HEK293T (cell line): Measurements from ENCODE around the gene ZNF429.
"Not testable (repeated sequence)": the region's sequence is repeated elsewhere in the genome, so short reads cannot be mapped to it uniquely, and the experiment has no call there.

Source experiments
- CTCF ChIA-PET: fragments of 350-600 bp; formaldehyde crosslinking; extraction: SDS; loops from one replicate; lab custom pipeline; 2021; ENCODE audit warnings: antibody characterized with exemption, inconsistent platforms; lab: Yijun Ruan, JAX
- POLR2A ChIA-PET: fragments of 350-600 bp; formaldehyde crosslinking; extraction: SDS; loops from one replicate; lab custom pipeline; 2020; ENCODE audit warnings: antibody characterized with exemption, inconsistent platforms; lab: Yijun Ruan, JAX
- DNase-seq: peaks from one replicate; pipeline ENCODE4 v3.0.0; 2012; ENCODE audit warnings: mixed read lengths; ENCODE audit errors: extremely low spot score
- ARNT ChIP-seq: fragments of 450-650 bp; IDR thresholded peaks from 2 replicates; pipeline ENCODE4 v1.6.1; 2017; ENCODE audit warnings: mild to moderate bottlenecking
- BHLHE40 ChIP-seq: fragments of 450-650 bp; IDR thresholded peaks from 2 replicates; pipeline ENCODE4 v1.6.1; 2016; ENCODE audit warnings: mild to moderate bottlenecking, moderate library complexity, borderline replicate concordance
- CTBP1 ChIP-seq: fragments of 450-650 bp; IDR thresholded peaks from 2 replicates; pipeline ENCODE4 v1.6.1; 2016; ENCODE audit warnings: borderline replicate concordance
- ELF4 ChIP-seq: fragments of 450-650 bp; IDR thresholded peaks from 2 replicates; pipeline ENCODE4 v1.6.1; 2017; ENCODE audit warnings: antibody characterized with exemption
- FOXA1 ChIP-seq: fragments of 450-650 bp; IDR thresholded peaks from 2 replicates; pipeline ENCODE4 v1.6.1; 2016; ENCODE audit warnings: mild to moderate bottlenecking
- FOXK2 ChIP-seq: fragments of 450-650 bp; IDR thresholded peaks from 2 replicates; pipeline ENCODE4 v1.6.1; 2016; ENCODE audit warnings: mild to moderate bottlenecking
- FOXM1 ChIP-seq: fragments of 450-650 bp; IDR thresholded peaks from 2 replicates; pipeline ENCODE4 v1.6.1; 2017; ENCODE audit warnings: mild to moderate bottlenecking, borderline replicate concordance
- HDGF ChIP-seq: fragments of 450-650 bp; IDR thresholded peaks from 2 replicates; pipeline ENCODE4 v1.6.1; 2017; ENCODE audit warnings: antibody characterized with exemption, borderline replicate concordance
- L3MBTL2 ChIP-seq: fragments of 450-650 bp; conservative IDR thresholded peaks from 2 replicates; pipeline ENCODE4 v1.6.1; 2016; ENCODE audit warnings: mild to moderate bottlenecking
- LEF1 ChIP-seq: fragments of 450-650 bp; IDR thresholded peaks from 2 replicates; pipeline ENCODE4 v1.6.1; 2017; ENCODE audit warnings: mild to moderate bottlenecking, borderline replicate concordance
- NFRKB ChIP-seq: fragments of 450-650 bp; IDR thresholded peaks from 2 replicates; pipeline ENCODE4 v1.6.1; 2016; ENCODE audit warnings: mild to moderate bottlenecking, moderate library complexity
- SP1 ChIP-seq: fragments of 450-650 bp; IDR thresholded peaks from 2 replicates; pipeline ENCODE4 v1.6.1; 2017
- SUZ12 ChIP-seq: fragments of 450-650 bp; IDR thresholded peaks from 2 replicates; pipeline ENCODE4 v1.6.1; 2016; ENCODE audit warnings: mild to moderate bottlenecking
- TARDBP ChIP-seq: fragments of 450-650 bp; IDR thresholded peaks from 2 replicates; pipeline ENCODE4 v1.6.1; 2016
- ZNF384 ChIP-seq: fragments of 450-650 bp; IDR thresholded peaks from 2 replicates; pipeline ENCODE4 v1.6.1; 2016
- TF ChIP-seq, protein P1 (sequence below): fragments of 450-650 bp; IDR thresholded peaks from 2 replicates; pipeline ENCODE4 v1.6.1; 2016

Gene ZNF429

DNA sequence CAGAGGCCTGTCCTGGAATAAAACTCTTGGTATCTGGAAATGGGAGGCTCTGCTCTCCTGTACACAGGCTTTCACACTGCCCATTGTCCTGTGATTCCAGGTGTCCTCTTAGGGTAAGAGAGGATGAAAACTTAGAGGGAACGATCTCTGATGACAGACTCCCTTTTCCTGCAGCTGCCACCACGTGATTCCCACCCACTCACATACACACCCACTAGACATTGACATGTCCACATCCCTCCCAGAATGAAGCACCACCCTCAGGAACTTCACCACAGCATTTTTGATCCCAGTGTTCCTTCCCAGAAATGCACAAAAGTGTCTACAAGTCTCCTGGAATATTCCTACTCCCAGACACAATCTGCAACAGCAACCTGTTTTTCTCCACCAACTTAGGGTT, 8.2 kb downstream of the ZNF429 start:
- no peak for DNase-seq
- CTCF ChIA-PET = no interaction called here
- POLR2A ChIA-PET = no interaction called here
- TF ChIP-seq CTBP1 = no peak

DNA sequence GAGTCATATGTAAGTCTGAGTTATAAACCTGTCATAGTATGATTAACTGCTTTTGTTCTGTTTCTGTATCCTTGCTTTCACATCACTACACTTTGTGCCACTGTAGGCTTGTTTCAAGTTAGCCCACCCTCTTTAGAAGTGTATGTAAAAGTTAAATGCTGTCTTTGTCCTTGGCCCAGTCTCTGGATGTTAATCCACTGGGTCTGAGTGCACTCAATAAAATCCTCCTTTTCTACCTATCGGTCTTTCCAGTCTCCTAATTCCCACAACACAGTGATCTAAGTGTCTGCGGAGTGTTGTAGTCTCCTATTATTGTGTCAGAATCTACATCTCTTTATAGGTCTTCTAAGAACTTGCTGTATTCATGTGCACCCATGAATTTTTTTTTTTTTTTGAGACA, 14.1 kb downstream of the ZNF429 start:
- ChIA-PET CTCF (no interaction called here), POLR2A (no interaction called here)
- no peak for TF ChIP-seq L3MBTL2
- no peak for TF ChIP-seq NFRKB
- no peak for TF ChIP-seq FOXM1
- TF ChIP-seq BHLHE40 = no peak
- TF ChIP-seq ARNT = no peak
- TF ChIP-seq LEF1 = no peak
- TF ChIP-seq TARDBP = no peak
- no peak for TF ChIP-seq ZNF384
- TF ChIP-seq SP1 = no peak
- no peak for TF ChIP-seq FOXK2
- no peak for DNase-seq

DNA sequence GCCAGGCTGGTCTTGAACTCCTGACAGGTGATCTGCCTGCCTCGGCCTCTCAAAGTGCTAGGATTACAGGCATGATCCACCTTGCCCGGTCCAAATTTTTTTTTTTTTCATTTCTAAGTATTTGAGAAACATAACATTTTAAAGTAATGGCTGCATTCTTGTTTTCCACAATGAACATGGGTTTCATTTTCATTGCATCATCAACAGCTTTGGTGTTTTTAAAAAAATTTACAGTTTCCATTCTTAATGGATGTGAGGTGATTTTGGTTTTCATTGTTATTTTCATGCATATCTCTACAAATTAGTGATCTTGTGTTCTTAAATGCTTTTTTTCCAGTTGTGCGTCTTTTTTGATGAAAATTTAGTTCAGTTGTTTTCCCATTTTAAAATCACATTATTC, 27.5 kb downstream of the ZNF429 start:
- ChIA-PET POLR2A (no interaction called here), CTCF (no interaction called here)
- no peak for TF ChIP-seq BHLHE40
- no peak for TF ChIP-seq ELF4
- DNase-seq = no peak

DNA sequence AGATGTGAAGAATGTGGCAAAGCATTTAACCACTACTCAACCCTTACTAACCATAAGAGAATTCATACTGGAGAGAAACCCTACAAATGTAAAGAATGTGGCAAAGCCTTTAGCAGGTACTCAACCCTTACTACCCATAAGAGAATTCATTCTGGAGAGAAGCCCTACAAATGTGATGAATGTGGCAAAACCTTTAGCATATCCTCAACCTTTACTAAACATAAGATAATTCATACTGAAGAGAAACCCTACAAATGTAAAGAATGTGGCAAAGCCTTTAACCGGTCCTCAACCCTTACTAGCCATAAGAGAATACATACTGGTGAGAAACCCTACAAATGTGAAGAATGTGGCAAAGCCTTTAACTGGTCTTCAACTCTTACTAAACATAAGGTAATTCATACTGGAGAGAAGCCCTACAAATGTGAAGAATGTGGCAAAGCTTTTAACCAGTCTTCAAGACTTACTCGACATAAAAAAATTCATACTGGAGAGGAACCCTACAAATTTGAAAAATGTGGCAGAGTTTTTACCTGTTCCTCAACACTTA, 31.4 kb downstream of the ZNF429 start:
- CTCF ChIA-PET, POLR2A ChIA-PET: not testable (repeated sequence)

DNA sequence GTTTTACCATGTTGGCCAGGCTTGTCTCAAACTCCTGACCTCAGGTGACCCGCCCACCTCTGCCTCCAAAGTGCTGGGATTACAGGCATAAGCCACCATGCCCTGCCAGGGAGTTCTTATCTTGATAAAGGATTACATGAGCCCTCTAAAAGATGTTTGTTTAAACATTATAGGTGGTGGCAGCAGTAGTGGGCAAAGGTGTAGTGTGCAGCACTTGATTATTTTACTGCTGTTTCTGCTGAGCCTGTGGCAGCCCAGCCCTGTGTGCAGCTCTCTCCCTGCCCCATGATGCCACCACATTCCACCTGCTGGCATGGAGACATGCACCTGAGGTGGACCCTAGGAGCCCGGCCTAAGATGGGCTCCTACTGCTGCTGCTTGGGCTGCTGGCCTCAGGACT, 54.0 kb downstream of the ZNF429 start:
- no peak for TF ChIP-seq FOXM1
- TF ChIP-seq, protein P1, sequence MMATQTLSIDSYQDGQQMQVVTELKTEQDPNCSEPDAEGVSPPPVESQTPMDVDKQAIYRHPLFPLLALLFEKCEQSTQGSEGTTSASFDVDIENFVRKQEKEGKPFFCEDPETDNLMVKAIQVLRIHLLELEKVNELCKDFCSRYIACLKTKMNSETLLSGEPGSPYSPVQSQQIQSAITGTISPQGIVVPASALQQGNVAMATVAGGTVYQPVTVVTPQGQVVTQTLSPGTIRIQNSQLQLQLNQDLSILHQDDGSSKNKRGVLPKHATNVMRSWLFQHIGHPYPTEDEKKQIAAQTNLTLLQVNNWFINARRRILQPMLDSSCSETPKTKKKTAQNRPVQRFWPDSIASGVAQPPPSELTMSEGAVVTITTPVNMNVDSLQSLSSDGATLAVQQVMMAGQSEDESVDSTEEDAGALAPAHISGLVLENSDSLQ = no peak
- no peak for TF ChIP-seq SUZ12
- POLR2A ChIA-PET = no interaction called here

More for the DNA sequence above, 31.4 kb downstream of the ZNF429 start:
- not testable (repeated sequence) for DNase-seq

DNA sequence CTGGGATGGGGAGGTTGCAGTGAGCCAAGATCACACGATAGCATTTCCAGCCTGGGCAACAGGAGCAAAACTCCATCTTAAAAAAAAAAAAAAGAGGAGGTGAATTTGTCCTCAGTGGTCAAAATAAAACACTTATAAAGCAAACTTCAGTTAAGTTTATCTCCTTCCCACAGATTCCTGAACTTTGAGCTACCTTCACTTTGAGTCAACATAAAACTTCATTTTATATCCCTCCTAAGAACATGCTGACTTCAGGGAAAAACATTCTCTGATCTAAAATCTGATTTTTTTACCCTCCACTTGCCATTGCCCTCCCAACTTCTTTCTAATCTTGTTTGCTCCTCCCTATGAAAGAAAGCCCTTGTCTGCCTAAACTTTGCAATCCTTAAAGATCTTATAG, 59.0 kb downstream of the ZNF429 start:
- CTCF ChIA-PET = interaction anchor here (0.6 to 0.8 kb wide), 2 partner anchors 9 to 46 kb away, joined by 3 read pairs; no protein-coding TSS in a partner anchor

More for the DNA sequence above, 54.0 kb downstream of the ZNF429 start:
- CTCF ChIA-PET = no interaction called here
- DNase-seq = no peak

DNA sequence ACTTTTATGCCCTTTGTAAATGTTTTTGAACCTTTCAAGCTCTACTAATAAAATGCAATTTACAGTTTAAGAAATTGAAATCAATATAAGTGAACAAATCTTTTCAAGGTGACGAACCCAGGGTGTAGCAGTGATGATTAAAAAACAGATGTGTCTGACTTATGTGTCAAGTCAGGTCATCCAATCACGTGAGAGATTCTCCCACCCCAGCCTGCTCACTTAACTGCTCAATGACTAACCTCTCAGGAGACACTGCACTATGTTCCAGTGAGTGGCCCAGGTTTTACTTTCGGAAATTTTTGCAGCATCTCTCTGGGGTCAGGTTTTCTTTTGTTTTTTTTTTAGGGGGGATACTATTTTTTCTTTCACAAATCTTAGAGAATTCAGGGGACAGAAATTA, 60.7 kb downstream of the ZNF429 start:
- no peak for TF ChIP-seq ZNF384
- TF ChIP-seq FOXA1 = no peak
- TF ChIP-seq, protein P1 = no peak
- no peak for TF ChIP-seq HDGF
- TF ChIP-seq FOXK2 = no peak
- TF ChIP-seq LEF1 = no peak
- no peak for TF ChIP-seq ELF4
- TF ChIP-seq TARDBP = no peak
- TF ChIP-seq NFRKB = no peak
- TF ChIP-seq ARNT = no peak
- TF ChIP-seq BHLHE40 = no peak
- no peak for DNase-seq
- ChIA-PET CTCF (no interaction called here), POLR2A (no interaction called here)

More for the DNA sequence above, 59.0 kb downstream of the ZNF429 start:
- POLR2A ChIA-PET = no interaction called here
- no peak for TF ChIP-seq ZNF384
- TF ChIP-seq LEF1 = no peak
- no peak for TF ChIP-seq FOXK2
- TF ChIP-seq SP1 = no peak
- TF ChIP-seq L3MBTL2 = no peak
- no peak for DNase-seq

DNA sequence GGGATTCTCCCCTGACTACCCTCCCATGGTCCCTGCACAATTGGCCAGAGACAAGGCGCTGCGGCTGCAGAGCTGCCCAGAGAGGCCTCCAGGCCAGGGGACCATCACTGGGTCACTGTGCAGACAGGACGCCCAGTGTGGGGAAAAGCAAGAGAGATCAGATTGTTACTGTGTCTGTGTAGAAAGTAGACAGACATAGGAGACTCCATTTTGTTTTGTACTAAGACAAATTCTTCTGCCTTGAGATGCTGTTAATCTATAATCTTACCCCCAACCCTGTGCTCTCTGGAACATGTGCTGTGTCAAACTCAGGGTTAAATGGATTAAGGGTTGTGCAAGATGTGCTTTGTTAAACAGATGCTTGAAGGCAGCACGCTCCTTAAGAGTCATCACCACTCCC, 62.4 kb downstream of the ZNF429 start:
- CTCF ChIA-PET, DNase-seq, POLR2A ChIA-PET: not testable (repeated sequence)

DNA sequence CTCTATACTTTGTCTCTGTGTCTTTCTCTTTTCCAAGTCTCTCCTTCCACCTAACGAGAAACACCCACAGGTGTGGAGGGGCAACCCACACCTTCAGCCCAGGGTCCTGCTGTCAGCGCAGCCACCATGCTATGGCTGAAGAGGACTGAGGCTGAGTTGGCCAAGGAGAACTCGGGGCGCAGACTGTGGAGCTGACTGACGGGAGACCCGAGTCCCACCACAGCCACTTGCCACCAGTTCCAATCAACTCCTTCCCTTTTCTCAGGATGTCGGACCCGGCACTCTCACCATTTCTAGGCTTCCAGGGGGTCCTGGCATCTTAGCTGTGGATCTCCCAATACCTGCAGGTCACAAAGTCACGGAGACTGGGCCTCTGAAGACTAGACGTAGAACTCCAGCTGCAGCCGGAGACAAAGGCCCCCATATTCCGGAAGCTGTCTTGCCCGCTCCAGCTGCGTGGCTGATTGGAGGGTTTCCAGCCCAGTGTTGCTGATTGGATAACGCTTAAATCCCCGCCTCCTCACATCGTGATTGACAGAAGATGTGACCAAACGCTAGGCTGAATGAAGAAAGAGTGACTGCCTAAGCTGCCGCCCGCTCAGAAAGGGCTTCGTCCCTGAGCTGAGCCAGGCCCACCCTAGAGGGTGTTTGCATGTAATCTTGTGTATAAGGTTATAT, 63.6 kb downstream of the ZNF429 start:
- no peak for DNase-seq
- TF ChIP-seq ZNF384 (no peak), ELF4 (no peak)
- TF ChIP-seq, protein P1 = peak; percentile 57
- ChIA-PET POLR2A (no interaction called here), CTCF (no interaction called here)
